A549 treated with AZD9567 at 1 μM for 4 hours (cell line): ENCODE data around the gene BASP1. TPM values are rescaled to one million over a fixed set of nuclear protein-coding genes. Genes with fewer than 3 reads are reported as not detected.

Source experiments
- total RNA-seq: library from RNA; stranded (reverse); fragments of 200-300 nt; extraction: Qiagen RNA extraction; gene quantifications from 5 replicates; pipeline ENCODE4 v1.2.3, GENCODE V29; 2022; ENCODE audit not compliant: insufficient read depth

The BASP1 gene, protein sequence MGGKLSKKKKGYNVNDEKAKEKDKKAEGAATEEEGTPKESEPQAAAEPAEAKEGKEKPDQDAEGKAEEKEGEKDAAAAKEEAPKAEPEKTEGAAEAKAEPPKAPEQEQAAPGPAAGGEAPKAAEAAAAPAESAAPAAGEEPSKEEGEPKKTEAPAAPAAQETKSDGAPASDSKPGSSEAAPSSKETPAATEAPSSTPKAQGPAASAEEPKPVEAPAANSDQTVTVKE
- 180 to 229 TPM (median 217 TPM) in 5 replicates for total RNA-seq

GRCh38 chr5:17217493-17218352 lies at the start of gene BASP1:
Gene BASP1 (plus strand): TSS chr5:17217631. CDS start chr5:17275217, 57,586 bp downstream.

